Activated CD4-positive, alpha-beta memory T cell treated with anti-CD3 and anti-CD28 coated beads for 36 hours (primary cell): ENCODE measurements around the gene ZFAND3. TPM values are rescaled to one million over a fixed set of nuclear protein-coding genes. Genes with fewer than 3 reads are reported as not detected.

Experiments used
- CTCF ChIA-PET: fragments of 350-600 bp; sonication (Branson Sonifier 250); formaldehyde crosslinking; loops from one replicate; lab custom pipeline; 2021; ENCODE audit warnings: antibody characterized with exemption, inconsistent platforms; lab: Charles Lee
- POLR2A ChIA-PET: fragments of 350-600 bp; sonication (Branson Sonifier 250); formaldehyde crosslinking; loops from one replicate; lab custom pipeline; 2021; ENCODE audit warnings: antibody characterized with exemption; lab: Charles Lee
- DNase-seq: peaks from one replicate; pipeline ENCODE4 v3.0.0-alpha.2; 2020
- H3K27ac Mint-ChIP-seq: one replicate; pipeline ENCODE4 v1.8.0; 2021; ENCODE audit warnings: mixed read lengths
- H3K27me3 Mint-ChIP-seq: one replicate; pipeline ENCODE4 v1.8.0; 2021; ENCODE audit warnings: mixed read lengths
- H3K36me3 Mint-ChIP-seq: one replicate; pipeline ENCODE4 v1.8.0; 2021; ENCODE audit warnings: mixed read lengths
- H3K4me1 Mint-ChIP-seq: one replicate; pipeline ENCODE4 v1.8.0; 2021; ENCODE audit warnings: low read depth, mixed read lengths
- H3K4me3 Mint-ChIP-seq: one replicate; pipeline ENCODE4 v1.8.0; 2021; ENCODE audit warnings: mild to moderate bottlenecking, mixed read lengths
- H3K9me3 Mint-ChIP-seq: one replicate; pipeline ENCODE4 v1.8.0; 2021; ENCODE audit warnings: mixed read lengths
- intact Hi-C: fragments of 100-400 bp; cut with micrococcal nuclease; formaldehyde crosslinking; loops from one replicate; pipeline ENCODE4 v1.15.1; 2023
- total RNA-seq, 2 experiments: library from RNA; stranded (reverse); gene quantifications; one replicate each; pipeline ENCODE4 v1.2.3, GENCODE V29; 2021

The ZFAND3 gene
- total RNA-seq: 10 to 100 TPM; 35.1 to 36.4 TPM

GRCh38 chr6:37819177-37819801 is at the start of gene ZFAND3:
TSS of gene ZFAND3 (plus strand) at chr6:37819727. CDS start at chr6:37819946, 219 bp downstream.
- peak; percentile 96 for DNase-seq
- ChIA-PET POLR2A (interaction anchor here (0.6 to 1.8 kb wide), 10 partner anchors 8 to 163 kb away, joined by 3 to 10 read pairs (median 3); partner anchors contain the start of gene MDGA1), CTCF (interaction anchor here (0.8 to 1.9 kb wide), 5 partner anchors 26 to 114 kb away, joined by 3 to 12 read pairs (median 3); no protein-coding TSS in a partner anchor)
- H3K4me3 Mint-ChIP-seq: peak within 1 kb of the TSS; percentile 92
- intact Hi-C loops: loop anchor here (1.0 to 5.0 kb wide), 6 partner anchors 18 to 1293 kb away; partner anchors contain the start of gene BTBD9
- peaks cover 4% of the 10 kb centered on the region for H3K36me3 Mint-ChIP-seq
- H3K27me3 Mint-ChIP-seq: no peaks in the 10 kb centered on the region
- H3K27ac Mint-ChIP-seq: peak within 1 kb of the TSS; percentile 93
- H3K4me1 Mint-ChIP-seq: peaks cover 52% of the 10 kb centered on the region
- H3K9me3 Mint-ChIP-seq: no peaks in the 10 kb centered on the region

GRCh38 chr6:37774028-37774680 is 45.4 kb upstream of the ZFAND3 start:
- DNase-seq: no peak
- intact Hi-C loops: no loop called here
- no peaks in the 10 kb centered on the region for H3K36me3 Mint-ChIP-seq
- no peak overlapping the region for H3K4me3 Mint-ChIP-seq
- POLR2A ChIA-PET: interaction anchor here (0.6 kb wide), 1 partner anchor 37 kb away, joined by 3 read pairs; no protein-coding TSS in a partner anchor
- CTCF ChIA-PET: no interaction called here
- H3K27ac Mint-ChIP-seq: no peak overlapping the region
- no peaks in the 10 kb centered on the region for H3K9me3 Mint-ChIP-seq
- H3K27me3 Mint-ChIP-seq: peaks cover 6% of the 10 kb centered on the region
- no peaks in the 10 kb centered on the region for H3K4me1 Mint-ChIP-seq

GRCh38 chr6:37776566-37776965 is 43.0 kb upstream of the ZFAND3 start:
- no peak for DNase-seq
- intact Hi-C loops: no loop called here
- no peak overlapping the region for H3K4me3 Mint-ChIP-seq
- no peaks in the 10 kb centered on the region for H3K36me3 Mint-ChIP-seq
- POLR2A ChIA-PET: no interaction called here
- no peaks in the 10 kb centered on the region for H3K9me3 Mint-ChIP-seq
- H3K27ac Mint-ChIP-seq: no peak overlapping the region
- H3K4me1 Mint-ChIP-seq: no peaks in the 10 kb centered on the region
- CTCF ChIA-PET: no interaction called here
- peaks cover 2% of the 10 kb centered on the region for H3K27me3 Mint-ChIP-seq

GRCh38 chr6:37777272-37777834 is 42.2 kb upstream of the ZFAND3 start:
- H3K27ac Mint-ChIP-seq: no peak overlapping the region
- intact Hi-C loops: no loop called here
- no peak overlapping the region for H3K4me3 Mint-ChIP-seq
- ChIA-PET CTCF (no interaction called here), POLR2A (no interaction called here)
- no peaks in the 10 kb centered on the region for H3K36me3 Mint-ChIP-seq
- peaks cover 6% of the 10 kb centered on the region for H3K27me3 Mint-ChIP-seq
- DNase-seq: no peak
- H3K9me3 Mint-ChIP-seq: no peaks in the 10 kb centered on the region
- no peaks in the 10 kb centered on the region for H3K4me1 Mint-ChIP-seq

GRCh38 chr6:37779111-37779800 is 40.3 kb upstream of the ZFAND3 start:
- Mint-ChIP-seq H3K27ac (no peak overlapping the region), H3K4me3 (no peak overlapping the region), H3K4me1 (peaks cover 15% of the 10 kb centered on the region), H3K36me3 (no peaks in the 10 kb centered on the region), H3K27me3 (peaks cover 17% of the 10 kb centered on the region), H3K9me3 (no peaks in the 10 kb centered on the region)
- POLR2A ChIA-PET: no interaction called here
- DNase-seq: no peak
- CTCF ChIA-PET: no interaction called here
- intact Hi-C loops: no loop called here

- peaks cover 24% of the 10 kb centered on the region for H3K27me3 Mint-ChIP-seq
- peaks cover 16% of the 10 kb centered on the region for H3K4me1 Mint-ChIP-seq
- no peaks in the 10 kb centered on the region for H3K36me3 Mint-ChIP-seq
- intact Hi-C loops: no loop called here
- DNase-seq: no peak
- no peaks in the 10 kb centered on the region for H3K9me3 Mint-ChIP-seq
- CTCF ChIA-PET: interaction anchor here (0.7 to 1.3 kb wide), 2 partner anchors 11 to 402 kb away, joined by 3 read pairs; no protein-coding TSS in a partner anchor
- H3K4me3 Mint-ChIP-seq: no peak overlapping the region
- POLR2A ChIA-PET: no interaction called here
- H3K27ac Mint-ChIP-seq: no peak overlapping the region
Observed at GRCh38 chr6:37779902-37780628, 39.5 kb upstream of the ZFAND3 start.

GRCh38 chr6:37781788-37782187 is 37.7 kb upstream of the ZFAND3 start:
- H3K9me3 Mint-ChIP-seq: no peaks in the 10 kb centered on the region
- H3K4me1 Mint-ChIP-seq: peaks cover 16% of the 10 kb centered on the region
- CTCF ChIA-PET: interaction anchor here (1.7 to 2.9 kb wide), 2 partner anchors 9 to 713 kb away, joined by 4 to 12 read pairs; no protein-coding TSS in a partner anchor
- no peak overlapping the region for H3K4me3 Mint-ChIP-seq
- POLR2A ChIA-PET: no interaction called here
- H3K27me3 Mint-ChIP-seq: peaks cover 32% of the 10 kb centered on the region
- no peaks in the 10 kb centered on the region for H3K36me3 Mint-ChIP-seq
- DNase-seq: no peak
- H3K27ac Mint-ChIP-seq: no peak overlapping the region
- intact Hi-C loops: no loop called here

- Mint-ChIP-seq H3K36me3 (no peaks in the 10 kb centered on the region), H3K9me3 (no peaks in the 10 kb centered on the region), H3K27me3 (peaks cover 32% of the 10 kb centered on the region), H3K4me3 (peak overlapping the region; percentile 62), H3K27ac (no peak overlapping the region), H3K4me1 (peaks cover 16% of the 10 kb centered on the region)
- intact Hi-C loops: no loop called here
- no peak for DNase-seq
- ChIA-PET POLR2A (no interaction called here), CTCF (interaction anchor here (0.8 to 2.9 kb wide), 4 partner anchors 8 to 711 kb away, joined by 3 to 12 read pairs (median 4); no protein-coding TSS in a partner anchor)
Observed at GRCh38 chr6:37783025-37783855, 36.3 kb upstream of the ZFAND3 start.

- CTCF ChIA-PET: interaction anchor here (1.7 to 2.9 kb wide), 2 partner anchors 7 to 34 kb away, joined by 3 to 12 read pairs; no protein-coding TSS in a partner anchor
- Mint-ChIP-seq H3K4me1 (peaks cover 16% of the 10 kb centered on the region), H3K27me3 (peaks cover 32% of the 10 kb centered on the region), H3K27ac (no peak overlapping the region), H3K4me3 (peak overlapping the region; percentile 62), H3K9me3 (no peaks in the 10 kb centered on the region), H3K36me3 (no peaks in the 10 kb centered on the region)
- POLR2A ChIA-PET: interaction anchor here (1.2 kb wide), 1 partner anchor 35 kb away, joined by 4 read pairs; no protein-coding TSS in a partner anchor
- intact Hi-C loops: no loop called here
- DNase-seq: peak; percentile 23
Observed at GRCh38 chr6:37783856-37784584, 35.5 kb upstream of the ZFAND3 start.

- Mint-ChIP-seq H3K27ac (no peak overlapping the region), H3K36me3 (no peaks in the 10 kb centered on the region), H3K4me3 (no peak overlapping the region), H3K9me3 (no peaks in the 10 kb centered on the region), H3K4me1 (peaks cover 16% of the 10 kb centered on the region), H3K27me3 (peaks cover 32% of the 10 kb centered on the region)
- POLR2A ChIA-PET: interaction anchor here (1.2 kb wide), 1 partner anchor 34 kb away, joined by 4 read pairs; no protein-coding TSS in a partner anchor
- CTCF ChIA-PET: interaction anchor here (1.7 kb wide), 1 partner anchor 34 kb away, joined by 3 read pairs; no protein-coding TSS in a partner anchor
- DNase-seq: no peak
- intact Hi-C loops: no loop called here
Observed at GRCh38 chr6:37784585-37784967, 35.0 kb upstream of the ZFAND3 start.
